Stimulated activated CD4-positive, alpha-beta T cell treated with anti-CD3 and anti-CD28 coated beads, Interleukin-12 subunit alpha, Interleukin-12 subunit beta, amount 100 ng/mL, for 4 hours (primary cell): ENCODE data around the gene CSF1.

ENCODE experiments used
- DNase-seq: peaks from one replicate; pipeline ENCODE4 v3.0.0-alpha.2; 2020

Gene CSF1

DNA sequence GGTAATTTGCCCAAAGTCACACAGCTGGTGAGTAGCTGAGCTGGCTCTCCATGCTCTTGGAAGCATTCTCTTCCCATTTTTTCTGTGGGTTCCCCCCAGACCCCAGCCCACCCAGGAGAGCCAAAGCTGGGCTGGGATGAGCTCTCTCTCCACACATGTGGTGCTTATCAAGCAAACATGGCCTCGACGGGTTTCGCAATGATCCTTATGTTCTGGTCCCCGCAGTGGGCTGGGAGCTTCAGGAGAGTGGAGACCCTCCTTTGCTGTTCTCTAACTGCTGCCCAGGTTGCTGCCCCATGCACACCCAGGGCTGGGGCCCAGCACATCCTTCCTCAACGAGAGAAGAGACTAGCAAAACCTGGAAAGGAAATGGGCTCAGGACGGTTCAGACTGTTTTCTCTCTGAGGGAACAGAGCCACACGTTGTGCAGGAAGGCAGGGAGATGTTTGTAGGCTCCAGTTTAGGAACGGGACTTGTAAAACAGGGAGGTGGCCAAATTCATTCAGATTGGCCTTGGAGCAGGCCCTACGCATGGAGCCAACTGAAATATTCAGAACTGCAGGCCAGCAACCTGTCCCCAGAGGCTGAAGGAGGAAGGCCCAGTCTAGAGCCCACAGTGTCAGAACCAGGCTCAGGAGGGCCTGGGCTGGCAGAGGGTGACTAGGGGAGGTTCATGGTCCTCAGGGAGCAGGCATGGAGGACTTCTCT lies 27.2 kb upstream of the CSF1 start:
- DNase-seq, result no peak

DNA sequence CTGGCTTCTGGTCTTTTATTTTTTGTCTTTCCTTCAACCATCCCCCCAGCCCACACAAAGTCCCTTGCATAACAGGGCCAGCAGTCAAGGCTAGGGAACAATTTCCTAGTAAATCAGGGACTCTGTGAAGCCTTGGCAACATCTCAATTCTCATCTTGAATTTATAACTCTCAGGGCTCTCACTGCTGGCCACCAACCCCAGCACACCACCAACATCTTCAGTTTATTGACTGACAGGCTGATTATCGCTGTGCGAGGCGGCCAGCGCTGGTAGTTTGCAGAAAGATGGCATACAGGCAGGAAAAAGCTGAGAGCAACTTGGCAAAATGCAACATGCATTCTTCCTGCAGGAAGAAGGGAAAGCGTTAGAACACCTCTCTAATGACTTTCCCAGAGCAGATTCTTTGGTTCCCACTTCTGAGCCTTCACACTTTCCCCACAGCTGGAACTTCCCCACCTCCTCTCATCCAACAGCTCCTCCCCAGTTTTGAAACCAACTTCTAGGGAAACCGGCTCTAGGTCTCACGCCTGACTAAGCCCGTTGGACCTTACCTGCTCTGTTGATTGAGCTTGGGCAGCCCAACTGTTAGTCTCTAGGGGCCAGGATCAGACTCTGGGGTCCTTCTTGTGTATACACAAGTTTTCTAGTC lies 26.3 kb upstream of the CSF1 start:
- DNase-seq, result no peak

DNA sequence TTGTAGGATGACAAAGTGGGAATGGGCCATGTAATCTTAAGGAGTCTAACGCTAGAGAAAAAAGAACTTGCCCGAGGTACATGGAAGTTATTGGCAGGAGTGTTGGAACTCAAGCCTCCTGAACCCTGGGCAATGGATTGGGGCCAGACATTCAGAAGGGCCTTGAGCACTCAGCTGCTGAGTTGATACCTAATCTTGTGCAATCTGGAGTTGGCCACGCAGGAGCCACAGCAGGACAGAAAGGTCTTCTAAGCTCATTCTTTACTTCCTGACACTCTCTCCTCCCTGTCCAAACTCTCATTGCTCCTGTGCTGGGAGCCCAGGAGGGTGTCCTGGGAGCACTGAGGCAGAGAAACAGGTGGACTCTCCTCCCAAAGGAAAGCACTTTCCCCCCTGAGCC lies 25.1 kb upstream of the CSF1 start:
- DNase-seq, result no peak

DNA sequence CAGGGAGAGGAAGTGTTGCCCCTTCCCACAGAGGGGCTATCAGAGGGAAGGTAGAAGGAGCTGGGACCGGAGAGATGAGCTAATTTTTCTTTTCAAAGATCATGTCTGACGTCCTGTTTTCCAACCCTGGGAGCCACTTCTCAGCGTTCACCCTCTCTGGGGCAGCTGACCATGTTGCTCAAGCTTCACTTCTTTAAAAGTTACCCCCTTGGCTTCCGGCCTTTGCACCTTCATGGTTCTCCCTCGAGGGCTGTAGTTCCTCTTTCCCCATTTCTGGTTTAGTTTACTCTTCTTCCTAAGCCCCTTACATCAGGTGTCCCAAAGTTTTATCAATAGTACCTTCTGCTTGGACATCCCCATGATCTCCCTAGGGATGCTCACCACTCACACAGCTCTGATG lies 23.8 kb upstream of the CSF1 start:
- DNase-seq, result no peak

DNA sequence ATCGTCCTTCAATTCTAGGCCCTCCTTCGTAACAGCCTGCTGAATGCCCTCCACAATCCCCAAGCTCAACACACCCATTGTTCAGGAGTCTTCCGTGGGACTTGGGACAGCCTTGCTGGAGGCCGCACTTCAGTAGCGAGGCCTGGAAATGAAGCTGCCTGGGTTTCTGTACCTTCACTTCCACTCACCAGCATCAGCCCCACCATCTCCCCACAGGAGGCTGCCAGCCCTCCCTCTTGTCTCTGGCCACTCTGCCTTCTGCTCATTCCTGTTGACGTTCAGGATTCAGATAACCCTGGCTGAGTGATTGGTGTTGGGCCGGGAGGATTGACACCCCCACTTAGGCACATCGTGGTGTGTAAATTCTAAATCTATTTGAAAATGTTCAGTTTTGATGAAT lies 23.4 kb upstream of the CSF1 start:
- no peak for DNase-seq

DNA sequence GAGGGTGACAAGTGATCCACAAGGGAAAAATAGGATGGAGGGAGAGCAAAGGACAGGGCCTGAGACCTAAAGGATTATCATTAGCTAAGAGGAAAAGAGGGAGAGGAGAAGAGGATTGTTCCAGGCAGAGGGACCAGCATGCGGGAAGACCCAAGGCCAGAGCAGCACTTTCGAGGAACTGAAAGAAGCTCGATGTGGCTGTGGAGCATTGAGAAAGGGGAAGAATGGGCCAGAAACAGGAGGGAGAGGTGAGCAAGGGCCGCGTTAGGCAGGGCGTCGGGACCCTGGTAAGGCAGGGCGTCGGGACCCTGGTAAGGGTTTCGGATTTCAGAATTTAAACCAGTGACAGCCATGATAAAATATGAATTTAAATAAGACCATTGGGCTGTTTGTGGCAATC lies 22.8 kb upstream of the CSF1 start:
- DNase-seq, result no peak

DNA sequence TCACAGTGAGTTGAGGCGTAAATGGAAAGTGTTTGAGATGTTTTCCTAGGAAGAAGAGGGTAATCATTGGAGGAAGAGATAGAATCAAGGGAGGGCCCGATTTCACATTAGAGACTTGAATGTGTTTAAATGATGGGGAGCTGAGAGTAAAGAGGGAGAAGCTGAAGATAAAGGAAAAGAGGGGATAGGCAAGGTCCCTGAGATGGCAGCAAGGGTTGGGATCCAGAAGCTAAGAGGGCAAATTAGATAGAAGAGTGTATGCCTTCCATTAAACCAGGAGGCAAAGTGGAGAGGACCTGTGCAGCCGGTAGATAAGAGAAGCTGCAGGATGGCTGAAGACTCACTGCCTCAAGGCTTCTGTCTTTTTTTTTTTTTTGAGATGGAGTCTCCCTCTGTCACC lies 21.6 kb upstream of the CSF1 start:
- no peak for DNase-seq

DNA sequence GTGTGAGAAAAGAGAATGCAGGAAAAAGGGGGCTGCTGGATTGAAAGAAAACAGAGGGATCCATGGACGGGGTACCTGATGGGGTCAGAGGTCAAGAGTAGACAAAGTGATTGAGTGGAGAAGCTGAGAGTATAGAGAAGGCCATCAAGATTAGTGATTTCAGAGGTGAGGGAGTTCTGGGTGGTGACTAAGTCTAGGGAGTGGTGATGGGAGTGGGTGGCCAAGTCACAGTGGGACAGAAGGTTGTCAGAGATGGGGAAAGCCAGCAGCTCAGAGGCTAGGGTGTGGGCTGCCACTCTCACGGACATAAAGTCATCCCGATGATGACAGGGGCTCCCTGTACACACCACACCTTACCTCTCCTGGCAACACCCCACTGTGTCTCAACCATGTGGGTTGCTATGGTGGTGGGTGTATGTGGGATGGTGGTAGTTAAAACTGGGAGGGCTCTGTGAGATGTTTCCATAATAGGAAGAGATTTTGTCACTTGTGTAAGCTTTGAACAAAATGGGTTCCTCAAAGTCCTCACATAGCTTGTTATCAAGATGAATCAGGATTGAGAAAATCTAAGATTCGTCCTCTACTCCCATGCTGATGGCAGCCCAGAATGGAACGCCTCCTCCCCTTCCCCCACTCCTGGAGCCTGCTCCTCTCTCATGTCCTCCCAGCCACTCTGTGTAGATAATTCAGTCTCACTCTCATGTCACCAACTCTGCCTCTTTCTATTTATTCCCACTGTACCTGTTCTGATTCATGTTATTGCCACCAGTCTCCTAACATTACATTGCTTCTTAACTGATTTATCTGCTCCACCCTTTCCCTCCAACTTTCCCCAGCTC lies 20.3 kb upstream of the CSF1 start:
- DNase-seq, result peak; percentile 41

DNA sequence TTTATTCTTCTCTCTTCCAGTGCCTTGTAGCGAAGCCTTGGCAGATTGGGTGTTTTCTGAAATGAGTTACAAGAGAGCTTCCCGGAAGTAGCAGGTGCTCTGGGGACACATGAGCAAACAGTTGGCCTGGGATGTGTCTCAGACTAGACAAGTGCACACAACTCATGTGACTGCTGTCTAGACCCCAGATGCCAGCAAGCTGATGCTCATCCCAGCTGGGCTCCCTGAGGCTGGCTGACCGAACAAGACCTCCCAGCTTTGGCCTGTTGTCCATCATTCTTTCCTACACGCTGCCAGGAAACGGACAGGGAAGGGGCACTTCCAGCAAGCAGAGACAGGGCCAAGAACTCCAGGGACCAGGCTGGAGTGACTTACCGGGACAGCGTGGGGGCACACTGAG lies 18.7 kb upstream of the CSF1 start:
- no peak for DNase-seq

DNA sequence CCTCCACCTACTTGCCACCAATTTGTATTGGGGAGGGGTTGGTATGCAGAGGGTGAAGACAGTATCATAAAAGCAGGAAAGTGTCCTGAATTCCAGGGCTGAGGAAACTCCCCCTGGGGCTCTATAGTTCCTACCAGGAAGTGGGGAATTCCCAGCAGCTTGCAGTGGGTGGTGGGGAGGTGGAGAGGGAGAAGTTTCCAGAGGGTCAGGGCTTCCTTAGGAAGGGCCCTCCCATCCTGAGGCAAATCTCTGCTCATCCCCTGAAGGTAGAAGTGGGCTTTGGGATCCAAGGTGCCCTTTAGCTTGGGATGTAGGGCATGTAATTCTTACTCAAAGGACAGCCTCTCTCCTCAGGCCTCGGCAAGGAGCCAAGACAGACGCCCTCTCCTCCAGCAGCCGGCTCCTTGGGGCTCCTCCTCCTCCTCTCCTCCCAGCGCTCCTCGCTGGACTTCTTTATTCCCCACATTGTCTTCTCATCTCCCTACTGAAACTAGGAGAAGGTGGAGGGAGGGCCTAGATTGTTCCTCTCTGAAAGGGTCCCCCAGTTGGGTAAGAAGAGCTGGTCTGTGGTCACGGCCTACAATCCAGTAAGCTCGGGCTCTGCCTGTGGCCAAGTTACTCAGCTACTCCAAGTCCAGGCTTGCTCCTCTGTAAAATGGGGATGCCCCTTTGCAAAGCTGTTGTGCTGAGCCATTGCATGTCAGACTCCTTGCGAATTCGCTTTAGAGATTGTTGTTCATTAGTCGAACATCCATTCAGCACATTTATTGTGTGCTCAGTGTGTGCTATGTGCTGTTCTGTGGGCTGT lies 17.9 kb upstream of the CSF1 start:
- no peak for DNase-seq

DNA sequence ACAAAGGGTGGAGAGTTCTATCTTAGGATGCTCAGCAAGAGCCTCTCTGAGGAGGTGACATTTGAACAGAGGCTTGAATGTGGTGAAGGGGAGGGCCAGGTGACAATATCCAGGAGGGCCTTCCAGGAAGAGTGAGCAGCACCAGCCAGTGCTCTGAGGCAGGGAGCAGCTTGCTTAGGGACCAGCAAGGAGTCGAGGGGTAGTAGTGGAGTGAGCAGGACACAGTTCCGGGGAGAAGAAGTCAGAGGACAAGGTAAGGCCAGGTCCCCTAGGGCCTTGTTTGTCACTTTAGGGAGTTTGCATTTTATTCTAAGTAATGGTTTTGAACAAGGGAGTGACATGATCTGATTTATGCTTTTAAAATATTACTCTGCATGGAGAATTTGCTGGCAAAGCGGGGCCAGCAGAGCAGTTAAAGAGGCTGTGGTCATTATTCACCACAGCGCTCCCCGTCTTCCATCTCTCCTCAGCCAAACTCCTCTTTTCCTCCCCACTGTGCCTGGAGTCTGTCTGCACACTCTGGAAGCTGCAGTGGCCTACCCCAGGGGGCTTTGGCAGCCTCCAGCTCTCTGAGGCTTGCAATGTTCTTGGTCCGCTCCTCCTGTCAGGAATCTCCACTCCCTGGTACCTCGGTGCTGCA lies 17.0 kb upstream of the CSF1 start:
- no peak for DNase-seq

DNA sequence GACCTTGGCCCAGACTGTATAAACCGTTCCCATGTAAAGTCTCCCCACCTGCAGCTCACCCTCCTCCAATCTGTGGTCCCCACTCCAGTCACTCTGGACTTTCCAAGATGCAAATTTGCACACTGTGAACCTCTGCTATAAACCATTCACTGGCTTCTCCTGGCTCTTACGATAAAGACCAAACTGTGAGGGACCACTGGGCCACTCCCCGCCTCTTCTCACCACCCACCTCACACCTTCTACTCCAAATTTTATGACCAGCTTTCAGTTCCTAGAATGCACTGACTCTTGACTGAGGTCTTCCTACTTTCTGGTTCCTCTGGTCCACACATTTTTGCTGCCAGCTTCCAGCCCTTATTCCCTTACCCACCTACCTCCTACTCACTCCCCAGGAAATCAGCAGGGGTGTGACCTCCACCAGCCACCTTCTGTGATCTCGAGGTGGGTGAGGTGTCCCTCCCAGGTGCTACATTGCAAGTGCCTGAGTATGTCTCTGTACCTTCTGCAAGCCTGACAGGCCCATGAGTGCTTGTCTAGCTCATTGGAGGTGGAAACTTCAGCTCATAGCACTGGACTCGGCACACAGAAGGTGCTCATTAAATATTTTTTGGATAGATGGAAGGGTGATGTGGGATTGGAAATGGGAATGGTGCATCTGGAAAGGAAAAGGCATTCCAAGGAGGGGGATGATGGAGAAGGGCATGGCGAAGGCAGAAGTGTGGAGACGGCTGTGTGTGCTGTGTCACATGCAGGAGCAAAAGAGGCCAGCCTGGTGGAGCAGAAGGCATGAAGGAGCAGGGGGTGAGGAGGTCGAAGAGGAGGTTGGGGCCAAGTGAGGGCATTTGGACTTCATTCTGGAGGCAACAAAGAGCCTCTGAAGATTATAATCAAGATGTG lies 15.6 kb upstream of the CSF1 start:
- DNase-seq, result no peak

DNA sequence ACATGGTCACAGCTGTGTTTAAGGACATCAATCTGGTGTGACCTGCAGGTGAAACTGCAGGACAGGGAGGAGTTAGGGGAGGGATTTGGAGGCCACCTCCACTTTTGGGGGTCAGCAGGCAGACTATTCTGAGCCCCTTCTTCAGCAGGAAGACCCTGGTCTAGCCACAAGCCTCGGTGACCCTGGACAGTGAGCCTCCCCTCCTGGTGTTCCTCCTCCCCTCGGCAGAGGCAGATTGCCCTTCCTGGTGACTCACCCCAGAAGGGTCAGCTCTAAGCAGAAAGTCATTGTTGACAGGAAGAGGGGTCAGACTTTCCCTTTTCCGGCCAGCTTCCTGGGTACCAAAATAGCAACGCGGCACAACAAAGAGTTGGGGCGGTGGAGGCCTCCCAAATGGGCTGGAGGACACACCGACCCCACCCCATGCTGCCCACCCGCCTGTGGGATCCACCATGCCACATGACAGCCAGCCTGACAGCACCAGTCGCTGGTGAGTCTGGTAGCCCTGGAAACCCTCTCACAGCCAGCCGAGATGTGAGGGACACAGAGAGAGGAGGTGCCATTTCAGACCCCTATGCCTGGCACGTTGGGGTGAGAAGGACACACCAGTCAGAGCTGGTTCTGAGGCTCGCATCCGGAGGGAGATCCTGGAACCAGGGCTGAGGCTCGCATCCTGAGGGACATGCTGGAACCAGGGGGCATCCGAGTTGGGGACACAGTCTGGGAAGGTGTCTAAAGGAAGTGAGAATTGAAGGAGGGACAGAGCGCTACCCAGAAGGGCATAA lies 14.7 kb upstream of the CSF1 start:
- no peak for DNase-seq

DNA sequence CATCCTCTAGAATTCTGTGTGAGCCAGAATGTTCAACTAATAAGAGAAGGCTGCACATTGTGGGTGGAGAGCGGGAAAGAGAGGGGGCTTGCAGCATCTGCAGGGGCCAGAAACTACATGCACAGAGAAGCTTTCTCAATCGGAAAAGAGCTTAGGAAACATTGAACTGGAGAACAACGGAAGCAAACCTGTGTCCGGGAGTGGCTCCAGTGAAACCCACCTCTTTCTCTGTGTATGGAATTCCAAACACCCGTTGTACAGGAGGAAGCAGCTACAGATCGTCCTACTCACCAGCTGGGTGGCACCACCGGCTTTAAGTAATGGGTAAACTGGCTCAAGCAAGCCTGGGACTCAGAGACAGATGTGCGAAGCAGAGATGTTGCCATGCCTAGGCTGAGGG lies 14.0 kb upstream of the CSF1 start:
- DNase-seq, result no peak

DNA sequence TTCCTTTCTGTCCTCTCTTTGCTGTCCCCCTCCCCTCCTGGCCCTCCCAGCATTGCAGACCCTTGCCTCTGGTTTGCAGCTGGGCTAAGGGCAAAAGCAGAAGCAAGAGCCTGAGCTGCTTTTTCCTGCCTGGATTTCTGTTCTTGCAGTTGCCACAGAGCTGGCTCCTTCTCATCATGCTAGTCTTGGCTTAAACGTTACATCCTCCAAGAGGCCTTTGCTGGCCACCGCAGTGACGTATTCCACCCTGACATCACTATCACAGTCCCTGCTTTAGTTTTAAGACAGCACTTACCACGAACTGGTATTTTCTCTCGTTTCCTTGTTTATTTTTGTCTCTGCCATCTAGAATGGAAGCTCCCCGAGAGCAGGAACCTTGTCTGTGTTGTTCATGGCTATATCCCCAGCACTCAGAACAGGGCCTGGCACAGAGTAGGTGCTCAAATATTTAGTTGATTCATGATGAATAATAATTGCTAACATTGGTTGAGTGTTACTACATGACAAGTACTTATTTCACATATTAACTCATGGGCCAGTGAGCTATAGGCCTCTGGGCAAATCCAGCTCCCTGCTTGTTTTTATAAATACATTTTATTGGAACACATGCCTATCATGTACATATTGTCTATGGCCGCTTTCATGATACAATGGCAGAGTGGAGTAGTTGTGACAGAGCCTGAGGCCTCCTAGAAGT lies 13.2 kb upstream of the CSF1 start:
- no peak for DNase-seq

DNA sequence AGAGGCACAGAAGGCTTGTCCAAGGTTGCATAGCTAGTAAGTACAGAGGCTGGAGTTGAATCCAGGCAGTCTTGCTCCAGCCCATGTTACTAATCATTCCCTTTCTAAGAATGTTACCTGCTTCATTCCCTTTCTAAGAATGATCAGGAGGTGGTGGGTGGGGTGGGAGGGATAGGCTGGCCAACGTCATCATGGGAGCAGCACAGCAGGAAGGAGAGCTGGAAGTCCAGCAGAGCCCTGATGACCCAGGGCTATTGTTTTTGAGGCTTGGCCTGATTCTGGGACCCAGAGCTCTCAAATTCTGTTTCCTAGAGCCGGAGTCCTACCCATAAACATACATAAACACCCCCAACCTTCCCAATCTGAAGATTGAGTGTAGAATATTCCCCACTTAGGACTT lies 11.8 kb upstream of the CSF1 start:
- DNase-seq, result no peak

DNA sequence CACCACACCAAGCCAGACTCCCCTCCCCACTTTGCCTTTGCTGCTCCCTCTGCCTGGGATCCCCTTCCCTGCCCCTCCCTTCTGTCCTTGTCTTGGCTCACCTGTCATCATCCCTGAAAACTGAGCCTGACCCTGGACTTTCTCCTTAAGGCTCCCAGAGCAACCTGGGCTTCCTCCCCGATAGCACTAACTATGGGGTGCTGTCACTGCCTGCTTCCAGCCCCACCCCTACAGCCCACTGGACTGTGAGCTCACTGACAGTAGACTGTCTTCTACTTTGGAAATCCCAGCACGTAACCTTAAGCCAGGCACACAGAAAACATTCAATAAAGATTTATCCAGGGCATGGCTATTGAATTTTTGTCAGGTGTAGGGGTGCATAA lies 9.5 kb upstream of the CSF1 start:
- no peak for DNase-seq

DNA sequence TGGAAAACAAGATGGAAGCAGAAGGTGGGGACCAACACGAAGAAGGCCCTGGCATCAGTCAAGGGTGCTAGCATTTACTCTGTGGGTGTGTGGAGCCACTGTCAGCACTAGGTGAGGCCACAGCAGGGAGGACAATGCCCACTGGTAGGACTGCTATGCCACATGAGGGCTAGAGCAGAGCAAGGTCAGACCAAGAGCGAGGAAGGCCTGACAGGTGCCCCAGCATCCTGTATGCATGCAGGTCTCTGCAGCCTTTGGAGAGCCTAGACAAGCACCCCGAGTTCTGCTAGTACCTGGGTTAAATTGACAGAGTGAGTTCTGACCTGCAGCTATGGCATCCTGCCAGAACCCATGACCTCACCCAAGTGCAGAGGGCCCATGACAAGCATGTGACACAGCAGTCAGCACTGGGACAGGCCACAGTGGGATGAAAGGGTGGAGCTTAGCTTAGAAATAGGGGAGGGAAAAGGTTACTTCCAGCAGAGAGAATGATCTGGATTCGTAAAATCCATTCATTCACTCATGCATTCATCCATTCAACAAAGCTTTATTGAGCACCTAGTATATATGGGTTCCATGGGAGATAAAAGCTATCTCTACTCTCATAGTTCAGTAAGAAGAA lies 9.0 kb upstream of the CSF1 start:
- DNase-seq, result no peak

DNA sequence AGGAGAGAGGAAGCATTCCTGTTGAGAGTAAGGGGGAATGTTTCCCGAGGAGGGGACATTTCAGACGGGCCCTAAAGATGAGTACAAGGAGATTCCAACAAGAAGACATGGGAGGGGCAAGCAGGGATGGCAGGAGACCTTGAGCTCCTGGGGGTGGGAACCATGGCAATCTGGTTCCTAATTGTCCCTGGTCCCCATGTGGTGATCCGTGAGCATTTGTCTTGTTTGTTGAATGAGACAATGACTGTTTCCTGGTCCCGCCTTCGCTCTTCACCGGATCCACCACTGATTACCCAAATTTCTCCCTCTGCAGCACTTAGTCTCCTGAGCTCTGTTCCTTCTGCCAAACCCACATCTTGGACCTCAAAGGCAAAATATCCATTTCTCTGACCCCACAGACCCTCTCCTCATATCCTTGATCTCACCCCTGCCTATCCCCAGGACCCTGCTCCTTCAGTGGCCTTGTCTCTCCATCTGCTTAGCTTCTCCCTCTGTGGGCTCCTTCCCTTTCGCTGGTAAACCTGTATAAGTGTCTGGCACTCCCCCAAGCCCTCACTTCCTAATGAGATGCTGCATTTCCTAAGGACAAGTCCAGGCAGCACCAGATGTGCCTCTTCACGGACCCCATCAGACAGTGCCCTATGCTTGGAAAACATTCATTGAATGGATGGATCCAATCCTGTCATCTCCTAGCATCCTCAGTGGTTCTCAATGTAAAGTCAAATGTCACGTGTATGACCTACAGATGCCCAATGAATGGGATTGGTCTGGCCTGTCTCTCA lies 8.3 kb upstream of the CSF1 start:
- DNase-seq, result no peak
